ENCODE data around the gene KCNIP4. TPM values are rescaled to one million over a fixed set of nuclear protein-coding genes. Genes with fewer than 3 reads are reported as not detected.

KCNIP4 gene
- total and polyA plus RNA-seq, 2 donors (not counting 3 experiments of a cell fraction or from before 2014, with no cell fraction given) = not detected

GRCh38 chr4:21386166-21386780 lies 562.3 kb downstream of the KCNIP4 start:
- no peaks in the 10 kb centered on the region for H3K9me1 ChIP-seq (replicated peaks; ENCODE audit: control insufficient read depth, extremely low read depth, insufficient read depth, low read length)
- BruUV-seq (replicated peaks) = no TSS peak
- H2AFZ ChIP-seq (ENCODE audit: low read depth, low read length) = no peak overlapping the region
- ChIA-PET POLR2A (no interaction called here), CTCF (no interaction called here)
- FAIRE-seq (no peak), DNase-seq (ENCODE audit: low read depth, low spot score) (no peak)
- H3K4me1 ChIP-seq (ENCODE audit: control insufficient read depth, extremely low read depth, insufficient read depth, low read length) = no peaks in the 10 kb centered on the region
- no peaks in the 10 kb centered on the region for H3K36me3 ChIP-seq (ENCODE audit: control insufficient read depth in 2 of 2, extremely low read depth in 1 of 2, insufficient read depth in 2 of 2, low read length in 2 of 2)
- no peak overlapping the region for H3K4me3 ChIP-seq (replicated peaks in 1 of 3; ENCODE audit: insufficient read depth in 1 of 3, low read depth in 1 of 3, low read length in 3 of 3)
- H3K4me2 ChIP-seq (ENCODE audit: insufficient read depth, low read length) = no peak overlapping the region
- dilution Hi-C loops (cut with MboI; ENCODE audit: extremely low pct_ligation_motif_present, low sequenced_read_pairs) (no loop called here), intact Hi-C loops (cut with micrococcal nuclease) (no loop called here)
- TF ChIP-seq MAX (IDR thresholded peaks at IDR 0.05; ENCODE audit: insufficient read depth, insufficient read length) (no peak), EZH2 (IDR thresholded peaks at IDR 0.05; ENCODE audit: borderline replicate concordance, low read depth, low read length, severe bottlenecking) (no peak), POLR2A (IDR thresholded peaks at IDR 0.05; ENCODE audit: low read depth, low read length) (no peak), MYC (IDR thresholded peaks at IDR 0.05; ENCODE audit: low read depth, low read length) (no peak), POLR2AphosphoS5 (IDR thresholded peaks at IDR 0.05; ENCODE audit: insufficient read depth, low read depth, low read length) (no peak), CTCF (IDR thresholded peaks at IDR 0.05; ENCODE audit: extremely low read depth in 1 of 2, insufficient read depth in 1 of 2, low read depth in 1 of 2, low read length in 2 of 2) (no peak), GATA2 (IDR thresholded peaks at IDR 0.05; ENCODE audit: insufficient read depth, insufficient read length, low read depth, low read length) (no peak), FOS (IDR thresholded peaks at IDR 0.05; ENCODE audit: borderline replicate concordance, insufficient read depth, low read length) (no peak), JUN (IDR thresholded peaks at IDR 0.05; ENCODE audit: borderline replicate concordance, insufficient read depth, insufficient read length, low read depth) (no peak)
- H3K9ac ChIP-seq (replicated peaks; ENCODE audit: extremely low read depth, insufficient read depth, low read length) = no peak overlapping the region
- no peaks in the 10 kb centered on the region for H3K27me3 ChIP-seq (ENCODE audit: control insufficient read depth in 2 of 2, insufficient read depth in 2 of 2, low read length in 2 of 2)
- H3K9me3 ChIP-seq (replicated peaks; ENCODE audit: control insufficient read depth, insufficient read depth, low read length) = no peaks in the 10 kb centered on the region
- no peaks in the 10 kb centered on the region for H4K20me1 ChIP-seq (replicated peaks; ENCODE audit: control insufficient read depth, extremely low read depth, insufficient read depth, low read length)
- no peak overlapping the region for H3K27ac ChIP-seq (ENCODE audit: insufficient read depth, low read depth, low read length)
- H3K79me2 ChIP-seq (ENCODE audit: control insufficient read depth, insufficient read depth, low read length) = no peaks in the 10 kb centered on the region

Measured in endothelial cell of umbilical vein (primary cell).